PC-3 (cell line): ENCODE measurements around the gene SPDYE1. TPM values are rescaled to one million over a fixed set of nuclear protein-coding genes. Genes with fewer than 3 reads are reported as not detected.
"Not testable (repeated sequence)": the region's sequence is repeated elsewhere in the genome, so short reads cannot be mapped to it uniquely, and the experiment has no call there.

ENCODE experiments used
- ATAC-seq: fragments of 200-7000 bp; cut with Tn5 transposase; 2 replicates; pipeline ENCODE4 v1.9.1; 2020; ENCODE audit warnings: mild to moderate bottlenecking, moderate library complexity
- BruUV-seq: library from RNA; stranded (reverse); fragments of 400-500 nt; replicated peaks from 2 replicates; lab custom pipeline; 2021; lab: Mats Ljungman, UMichigan
- CTCF ChIA-PET: fragments of 300-600 bp; sonication (Branson Sonifier 250); formaldehyde crosslinking; loops from one replicate; lab custom pipeline; 2022; ENCODE audit warnings: antibody characterized with exemption; lab: Charles Lee
- POLR2A ChIA-PET: fragments of 300-600 bp; sonication (Branson Sonifier 250); formaldehyde crosslinking; loops from one replicate; lab custom pipeline; 2022; ENCODE audit warnings: antibody characterized with exemption; ENCODE audit not compliant: unreplicated experiment; lab: Charles Lee
- DNase-seq: peaks from one replicate; pipeline ENCODE4 v3.0.0-alpha.2; 2015
- H2AFZ ChIP-seq: fragments of 300-600 bp; sonication (generic); 2 replicates; pipeline ENCODE4 v1.6.0; 2016; ENCODE audit warnings: antibody characterized with exemption, low read length
- H3F3A ChIP-seq: fragments of 300-600 bp; sonication (generic); one replicate; pipeline ENCODE4 v1.6.0; 2017; ENCODE audit warnings: antibody characterized with exemption, low read length, control low read depth, mild to moderate bottlenecking; ENCODE audit not compliant: unreplicated experiment
- H3K27ac ChIP-seq: fragments of 300-600 bp; sonication (generic); 2 replicates; pipeline ENCODE4 v1.5.1; 2016; ENCODE audit warnings: mild to moderate bottlenecking, low read length
- H3K27me3 ChIP-seq: fragments of 300-600 bp; sonication (generic); 2 replicates; pipeline ENCODE4 v1.6.1; 2016; ENCODE audit warnings: low read length, mixed read lengths
- H3K36me3 ChIP-seq: fragments of 300-600 bp; sonication (generic); 2 replicates; pipeline ENCODE4 v1.6.1; 2016; ENCODE audit warnings: low read depth, mixed run types, low read length, mixed read lengths
- H3K4me1 ChIP-seq: fragments of 300-600 bp; sonication (generic); 2 replicates; pipeline ENCODE4 v1.5.1; 2016; ENCODE audit warnings: low read length; ENCODE audit not compliant: insufficient read depth
- H3K4me2 ChIP-seq: fragments of 300-600 bp; sonication (generic); 2 replicates; pipeline ENCODE4 v1.6.0; 2016; ENCODE audit warnings: low read length
- H3K4me3 ChIP-seq: fragments of 300-600 bp; sonication (generic); 2 replicates; pipeline ENCODE4 v1.5.1; 2016; ENCODE audit warnings: mild to moderate bottlenecking, low read length, mixed read lengths
- H3K79me2 ChIP-seq: fragments of 300-600 bp; sonication (generic); 2 replicates; pipeline ENCODE4 v1.6.1; 2017; ENCODE audit warnings: low read length, mixed read lengths
- H3K9ac ChIP-seq: fragments of 300-600 bp; sonication (generic); 2 replicates; pipeline ENCODE4 v1.6.0; 2016; ENCODE audit warnings: mild to moderate bottlenecking, low read length
- H3K9me2 ChIP-seq: fragments of 300-600 bp; sonication (generic); replicated peaks from 2 replicates; pipeline ENCODE4 v1.6.1; 2016; ENCODE audit warnings: mixed run types, low read length, mixed read lengths
- H3K9me3 ChIP-seq: fragments of 300-600 bp; sonication (generic); 2 replicates; pipeline ENCODE4 v1.6.1; 2016; ENCODE audit warnings: low read length, mixed read lengths
- H4K20me1 ChIP-seq: fragments of 300-600 bp; sonication (generic); 2 replicates; pipeline ENCODE4 v1.6.1; 2016; ENCODE audit warnings: low read length, mixed read lengths
- EZH2 ChIP-seq: fragments of 300-600 bp; sonication (generic); IDR thresholded peaks from one replicate; pipeline ENCODE4 v1.6.1; 2017; ENCODE audit warnings: antibody characterized with exemption, mild to moderate bottlenecking, low read length; ENCODE audit not compliant: unreplicated experiment
- EZH2phosphoT487 ChIP-seq: fragments of 300-600 bp; sonication (generic); IDR thresholded peaks from 2 replicates; pipeline ENCODE4 v1.6.1; 2018; ENCODE audit warnings: mild to moderate bottlenecking, antibody characterized with exemption, low read length, borderline replicate concordance
- intact Hi-C: fragments of 100-400 bp; cut with micrococcal nuclease; formaldehyde crosslinking; loops from 2 replicates; pipeline ENCODE4 v1.9.0; 2023
- total RNA-seq: library from RNA; depleted of rRNA; stranded (reverse); fragments of >200 nt; gene quantifications from 2 replicates; pipeline ENCODE4 v1.2.3, GENCODE V29; 2014
- TF ChIP-seq, protein P1 (sequence below): fragments of 300-600 bp; sonication (generic); conservative IDR thresholded peaks from 2 replicates; pipeline ENCODE4 v1.5.1; 2017; ENCODE audit warnings: antibody characterized with exemption, low read depth, mild to moderate bottlenecking, low read length

SPDYE1 gene
- total RNA-seq, 1 experiment from 2014 or later: not detected

DNA sequence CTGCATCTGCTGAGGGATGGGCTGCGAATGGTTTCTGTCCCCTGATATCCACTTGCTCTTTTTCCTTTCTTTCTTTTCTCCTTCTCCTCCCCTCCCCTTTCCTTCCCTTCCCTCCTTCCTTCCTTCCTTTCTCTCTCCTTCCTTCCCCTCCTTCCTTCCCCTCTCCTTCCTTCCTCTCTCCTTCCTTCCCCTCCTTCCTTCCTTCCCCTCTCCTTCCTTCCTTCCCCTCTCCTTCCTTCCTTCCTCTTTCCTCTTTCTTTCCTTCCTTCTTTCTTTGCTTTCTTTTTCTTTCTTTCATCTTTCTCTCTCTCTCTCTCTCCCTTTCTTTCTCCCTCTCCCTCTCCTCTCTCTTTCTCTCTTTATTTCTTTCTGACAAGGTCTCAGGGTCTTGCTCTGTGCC is 20.2 kb upstream of the SPDYE1 start:
- no peaks in the 10 kb centered on the region for H3K79me2 ChIP-seq
- H3K9me3 ChIP-seq: no peaks in the 10 kb centered on the region
- TF ChIP-seq, protein P1, sequence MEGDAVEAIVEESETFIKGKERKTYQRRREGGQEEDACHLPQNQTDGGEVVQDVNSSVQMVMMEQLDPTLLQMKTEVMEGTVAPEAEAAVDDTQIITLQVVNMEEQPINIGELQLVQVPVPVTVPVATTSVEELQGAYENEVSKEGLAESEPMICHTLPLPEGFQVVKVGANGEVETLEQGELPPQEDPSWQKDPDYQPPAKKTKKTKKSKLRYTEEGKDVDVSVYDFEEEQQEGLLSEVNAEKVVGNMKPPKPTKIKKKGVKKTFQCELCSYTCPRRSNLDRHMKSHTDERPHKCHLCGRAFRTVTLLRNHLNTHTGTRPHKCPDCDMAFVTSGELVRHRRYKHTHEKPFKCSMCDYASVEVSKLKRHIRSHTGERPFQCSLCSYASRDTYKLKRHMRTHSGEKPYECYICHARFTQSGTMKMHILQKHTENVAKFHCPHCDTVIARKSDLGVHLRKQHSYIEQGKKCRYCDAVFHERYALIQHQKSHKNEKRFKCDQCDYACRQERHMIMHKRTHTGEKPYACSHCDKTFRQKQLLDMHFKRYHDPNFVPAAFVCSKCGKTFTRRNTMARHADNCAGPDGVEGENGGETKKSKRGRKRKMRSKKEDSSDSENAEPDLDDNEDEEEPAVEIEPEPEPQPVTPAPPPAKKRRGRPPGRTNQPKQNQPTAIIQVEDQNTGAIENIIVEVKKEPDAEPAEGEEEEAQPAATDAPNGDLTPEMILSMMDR: no peak
- TF ChIP-seq EZH2phosphoT487: no peak
- TF ChIP-seq EZH2: no peak
- intact Hi-C loops: no loop called here
- CTCF ChIA-PET: no interaction called here
- POLR2A ChIA-PET: no interaction called here
- H4K20me1 ChIP-seq: no peaks in the 10 kb centered on the region
- no peaks in the 10 kb centered on the region for H3K36me3 ChIP-seq
- H3K4me3 ChIP-seq: no peak overlapping the region
- no peak overlapping the region for H3K27ac ChIP-seq
- no peak overlapping the region for H2AFZ ChIP-seq
- H3K4me2 ChIP-seq: no peak overlapping the region
- H3F3A ChIP-seq: no peaks in the 10 kb centered on the region
- no peak overlapping the region for H3K9ac ChIP-seq
- ATAC-seq (no peak), DNase-seq (no peak)
- no peaks in the 10 kb centered on the region for H3K9me2 ChIP-seq
- BruUV-seq: no TSS peak
- no peaks in the 10 kb centered on the region for H3K27me3 ChIP-seq
- H3K4me1 ChIP-seq: no peaks in the 10 kb centered on the region

DNA sequence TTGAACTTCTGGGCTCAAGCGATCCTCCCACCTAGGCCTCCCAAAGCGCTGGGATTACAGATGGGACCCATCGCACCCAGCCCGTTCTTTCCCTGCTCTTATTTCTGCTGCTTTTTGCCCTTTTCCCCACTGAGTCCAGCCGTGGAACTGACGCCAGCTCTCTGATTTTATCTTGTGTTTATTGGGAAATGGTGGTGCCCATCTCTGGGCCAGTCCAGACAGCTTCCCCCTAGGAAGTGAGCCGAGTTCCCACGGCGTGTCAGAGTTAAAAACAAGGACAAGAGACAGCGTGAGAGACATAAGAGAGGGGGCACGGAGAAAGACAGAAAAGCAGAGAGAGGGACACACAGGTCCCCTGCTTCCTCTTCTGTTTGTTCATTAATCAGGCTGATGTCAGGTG is 19.6 kb upstream of the SPDYE1 start:
- H3K27me3 ChIP-seq, H3K9ac ChIP-seq, intact Hi-C loops, H3K4me3 ChIP-seq, CTCF ChIA-PET, H3K9me3 ChIP-seq, H3K27ac ChIP-seq, H3K36me3 ChIP-seq, ATAC-seq, H3K4me2 ChIP-seq, POLR2A ChIA-PET, H3K79me2 ChIP-seq, BruUV-seq, H3K9me2 ChIP-seq, H2AFZ ChIP-seq, DNase-seq, H3F3A ChIP-seq, H3K4me1 ChIP-seq, H4K20me1 ChIP-seq: not testable (repeated sequence)

GRCh38 chr7:43982848-43983247 is 14.8 kb upstream of the SPDYE1 start:
- POLR2A ChIA-PET, DNase-seq, H3K4me3 ChIP-seq, H3K9ac ChIP-seq, ATAC-seq, H4K20me1 ChIP-seq, CTCF ChIA-PET, H2AFZ ChIP-seq, H3K79me2 ChIP-seq, intact Hi-C loops, H3K36me3 ChIP-seq, H3K9me3 ChIP-seq, H3K4me1 ChIP-seq, H3K27me3 ChIP-seq, H3K27ac ChIP-seq, H3F3A ChIP-seq, H3K4me2 ChIP-seq, H3K9me2 ChIP-seq, BruUV-seq: not testable (repeated sequence)

- H3F3A ChIP-seq, CTCF ChIA-PET, H3K9me3 ChIP-seq, H3K27me3 ChIP-seq, intact Hi-C loops, BruUV-seq, ATAC-seq, H3K9ac ChIP-seq, DNase-seq, H3K36me3 ChIP-seq, H3K9me2 ChIP-seq, POLR2A ChIA-PET, H2AFZ ChIP-seq, H3K4me1 ChIP-seq, H4K20me1 ChIP-seq, H3K27ac ChIP-seq, H3K4me2 ChIP-seq, H3K4me3 ChIP-seq, H3K79me2 ChIP-seq: not testable (repeated sequence)
Observed at GRCh38 chr7:43983736-43984135, 14.0 kb upstream of the SPDYE1 start.
